Bronchial epithelial cell (primary cell): Measurements from ENCODE around the gene P2RX2. TPM values are rescaled to one million over a fixed set of nuclear protein-coding genes. Genes with fewer than 3 reads are reported as not detected.

ENCODE experiments used
- total RNA-seq: library from RNA; depleted of rRNA; stranded (reverse); fragments of >200 nt; gene quantifications from 2 replicates; pipeline ENCODE4 v1.2.1, GENCODE V29; 2014

Gene P2RX2
- total RNA-seq, 1 donor from 2014 or later, result not detected

Other genes with a start within 250 kb of the P2RX2 start
- 3.2 and 17.1 TPM in 2 replicates for gene FBRSL1, start 128.6 kb upstream of the P2RX2 start, total RNA-seq
- gene LRCOL1, start 8.2 kb upstream of the P2RX2 start, total RNA-seq, result not detected in 2 replicates
- gene POLE, start 68.6 kb downstream of the P2RX2 start, total RNA-seq, result 10.5 and 18.3 TPM in 2 replicates
- gene PXMP2, start 68.8 kb downstream of the P2RX2 start, total RNA-seq, result 12.9 and 15.1 TPM in 2 replicates
- gene PGAM5, start 92.1 kb downstream of the P2RX2 start, total RNA-seq, result 55.0 and 80.3 TPM in 2 replicates
- gene ANKLE2, start 143.1 kb downstream of the P2RX2 start, total RNA-seq, result 71.6 and 82.7 TPM in 2 replicates
- 102 and 134 TPM in 2 replicates for gene GOLGA3, start 210.1 kb downstream of the P2RX2 start, total RNA-seq